ENCODE data around the gene PSORS1C1. TPM values are rescaled to one million over a fixed set of nuclear protein-coding genes. Genes with fewer than 3 reads are reported as not detected.
A peak's percentile ranks its signal among the peaks of the same experiment; 100 is the strongest.

PSORS1C1 gene
- total RNA-seq, 2 donors from 2014 or later, result 2.2 to 5.6 TPM

DNA sequence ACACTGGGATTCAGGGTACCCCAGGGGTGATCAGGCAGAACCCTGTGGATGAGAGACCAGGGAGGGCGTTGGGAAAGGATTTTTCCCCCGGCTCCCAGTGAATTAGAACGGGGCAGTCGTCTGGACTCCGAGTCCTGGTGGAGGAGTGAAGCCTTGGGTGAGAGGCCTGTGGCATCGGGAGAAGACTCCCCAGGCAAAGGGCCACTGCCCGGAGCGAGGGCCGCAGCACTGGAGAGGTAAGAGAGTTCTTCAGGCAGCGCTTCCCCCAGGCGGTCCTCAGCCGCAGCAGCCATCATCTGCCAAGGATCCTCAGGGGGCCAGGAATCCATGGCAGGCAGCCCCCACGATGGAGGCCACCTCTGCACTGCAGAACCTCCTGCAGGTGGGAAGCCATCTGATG lies 2.9 kb upstream of the PSORS1C1 start:
- no peak overlapping the region for H3K27ac ChIP-seq
- H3K9ac ChIP-seq (ENCODE audit: low read depth in 2 of 2, low read length in 2 of 2), result no peak overlapping the region
- no peaks in the 10 kb centered on the region for H3K27me3 ChIP-seq
- DNase-seq, result no peak
- no peaks in the 10 kb centered on the region for H3K36me3 ChIP-seq
- H3K4me3 ChIP-seq, result no peak overlapping the region
- H3K4me1 ChIP-seq, result peaks cover 5% of the 10 kb centered on the region
- TF ChIP-seq, protein P1, sequence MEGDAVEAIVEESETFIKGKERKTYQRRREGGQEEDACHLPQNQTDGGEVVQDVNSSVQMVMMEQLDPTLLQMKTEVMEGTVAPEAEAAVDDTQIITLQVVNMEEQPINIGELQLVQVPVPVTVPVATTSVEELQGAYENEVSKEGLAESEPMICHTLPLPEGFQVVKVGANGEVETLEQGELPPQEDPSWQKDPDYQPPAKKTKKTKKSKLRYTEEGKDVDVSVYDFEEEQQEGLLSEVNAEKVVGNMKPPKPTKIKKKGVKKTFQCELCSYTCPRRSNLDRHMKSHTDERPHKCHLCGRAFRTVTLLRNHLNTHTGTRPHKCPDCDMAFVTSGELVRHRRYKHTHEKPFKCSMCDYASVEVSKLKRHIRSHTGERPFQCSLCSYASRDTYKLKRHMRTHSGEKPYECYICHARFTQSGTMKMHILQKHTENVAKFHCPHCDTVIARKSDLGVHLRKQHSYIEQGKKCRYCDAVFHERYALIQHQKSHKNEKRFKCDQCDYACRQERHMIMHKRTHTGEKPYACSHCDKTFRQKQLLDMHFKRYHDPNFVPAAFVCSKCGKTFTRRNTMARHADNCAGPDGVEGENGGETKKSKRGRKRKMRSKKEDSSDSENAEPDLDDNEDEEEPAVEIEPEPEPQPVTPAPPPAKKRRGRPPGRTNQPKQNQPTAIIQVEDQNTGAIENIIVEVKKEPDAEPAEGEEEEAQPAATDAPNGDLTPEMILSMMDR (IDR thresholded peaks at IDR 0.05), result no peak
- H3K9me3 ChIP-seq, result no peaks in the 10 kb centered on the region
- intact Hi-C loops (cut with DNase I), result no loop called here

DNA sequence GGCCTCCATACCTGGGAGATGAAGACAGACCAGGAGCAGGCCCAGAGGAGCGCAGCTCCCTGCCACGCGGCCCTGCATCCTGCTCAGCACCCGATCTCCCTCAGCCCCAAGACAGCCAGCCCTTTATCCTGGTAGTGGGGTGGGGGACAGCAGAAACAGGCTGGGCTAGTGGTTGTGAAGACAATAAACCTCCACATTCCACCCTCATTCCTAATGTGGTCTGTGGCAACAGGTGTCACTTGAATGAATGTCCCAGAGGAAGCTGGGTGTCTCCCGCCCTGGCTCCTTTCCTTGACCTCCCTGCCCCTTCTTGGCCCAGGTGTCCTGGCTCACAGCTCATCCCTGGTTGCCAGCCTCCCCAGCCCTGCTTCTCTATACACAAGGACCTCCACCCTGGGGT lies 2.1 kb upstream of the PSORS1C1 start, which contains the start of gene C6orf15:
C6orf15 (minus strand) TSS at position 98 of the 400 bp plus-strand sequence; CDS start at position 78, 20 bp downstream.
- DNase-seq, result no peak
- Histone ChIP-seq H3K9ac (ENCODE audit: low read depth in 2 of 2, low read length in 2 of 2) (no peak within 1 kb of the TSS), H3K4me3 (no peak within 1 kb of the TSS), H3K4me1 (peaks cover 5% of the 10 kb centered on the region), H3K9me3 (no peaks in the 10 kb centered on the region), H3K27ac (no peak within 1 kb of the TSS), H3K27me3 (no peaks in the 10 kb centered on the region), H3K36me3 (no peaks in the 10 kb centered on the region)
- intact Hi-C loops (cut with DNase I), result no loop called here
- TF ChIP-seq, protein P1 (IDR thresholded peaks at IDR 0.05), result no peak

DNA sequence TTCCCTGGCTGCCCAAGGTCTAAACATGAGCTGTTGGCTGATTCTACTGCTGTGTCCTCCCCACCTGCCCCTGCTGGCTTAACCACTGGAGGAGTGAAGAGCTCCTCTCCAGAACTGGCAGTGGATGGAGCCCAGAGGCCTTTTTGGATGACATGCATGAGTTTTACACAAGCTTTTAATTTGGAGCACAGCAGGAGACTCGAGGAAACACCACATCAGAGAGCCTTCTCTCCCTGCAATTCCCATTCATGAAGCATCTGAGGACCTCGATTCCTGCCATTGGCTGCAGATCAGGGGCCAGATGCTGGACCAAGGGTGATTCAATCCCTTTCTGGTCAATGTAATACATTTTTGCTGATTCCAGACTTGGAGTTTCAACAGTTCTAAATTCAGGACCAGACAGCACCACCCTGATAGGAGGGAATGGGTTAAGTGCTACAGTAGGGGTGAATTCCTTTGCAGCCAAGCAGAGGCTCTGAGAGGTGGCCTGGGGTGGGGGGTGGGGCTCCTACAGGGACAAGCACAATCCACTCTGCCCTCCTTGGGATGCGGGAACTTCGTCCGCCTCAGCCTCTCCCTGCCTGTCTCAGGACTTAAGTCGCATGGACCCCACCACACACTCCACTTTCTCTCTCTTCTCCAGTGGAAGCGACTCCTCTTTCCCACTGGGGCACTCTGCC lies 599 bp upstream of the PSORS1C1 start:
- Histone ChIP-seq H3K4me1 (peaks cover 5% of the 10 kb centered on the region), H3K36me3 (no peaks in the 10 kb centered on the region), H3K27me3 (no peaks in the 10 kb centered on the region), H3K9ac (ENCODE audit: low read depth in 2 of 2, low read length in 2 of 2) (peak overlapping the region in 1 of 2 donors; percentile 41), H3K9me3 (no peaks in the 10 kb centered on the region), H3K4me3 (no peak overlapping the region), H3K27ac (no peak overlapping the region)
- intact Hi-C loops (cut with DNase I), result no loop called here
- DNase-seq, result no peak
- TF ChIP-seq, protein P1 (IDR thresholded peaks at IDR 0.05), result no peak

DNA sequence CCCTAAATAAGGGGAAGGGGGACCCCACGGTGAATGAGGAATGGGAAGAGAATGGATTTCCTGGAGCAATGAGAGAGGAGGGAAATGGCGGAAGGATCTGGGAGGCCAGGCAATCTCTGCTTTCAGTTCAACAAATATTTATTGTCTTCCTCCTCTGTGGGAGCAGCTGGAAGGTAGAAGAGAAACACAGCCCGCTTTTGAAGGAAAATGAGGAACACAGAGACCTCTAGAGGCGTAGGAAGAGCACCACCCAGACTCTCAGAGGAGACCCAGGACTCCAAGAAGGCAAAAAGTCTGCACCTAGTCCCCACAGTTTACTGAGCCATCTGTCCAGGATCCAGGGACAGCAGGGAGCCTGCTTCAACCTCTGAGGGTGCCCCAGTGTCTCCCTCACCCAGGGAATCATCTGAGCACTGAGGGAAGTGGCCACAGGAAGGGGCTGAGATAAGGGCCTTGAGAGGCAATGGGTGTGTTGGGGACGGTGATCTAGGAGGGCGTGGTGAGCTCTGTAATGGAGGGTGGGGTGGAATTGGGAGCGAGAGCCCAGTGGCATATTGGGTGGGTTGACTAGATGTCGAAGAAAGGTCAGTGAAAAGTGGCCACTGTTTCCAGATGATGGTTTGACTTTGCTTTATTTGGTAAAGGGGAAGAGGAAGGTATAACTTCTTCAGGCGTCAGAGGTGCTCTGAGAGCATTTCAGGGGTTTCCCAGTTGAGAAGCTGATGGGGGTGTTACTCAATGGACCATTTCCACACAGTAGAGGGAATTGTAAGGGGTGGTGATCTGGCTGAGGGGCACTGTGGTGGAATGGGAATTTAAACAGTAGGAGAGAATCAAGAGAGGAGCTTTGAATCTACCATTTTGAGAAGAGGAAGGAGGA lies 610 bp downstream of the PSORS1C1 start:
- intact Hi-C loops (cut with DNase I), result no loop called here
- TF ChIP-seq, protein P1 (IDR thresholded peaks at IDR 0.05), result no peak
- Histone ChIP-seq H3K9ac (ENCODE audit: low read depth in 2 of 2, low read length in 2 of 2) (peak overlapping the region in 1 of 2 donors; percentile 41), H3K4me3 (no peak overlapping the region), H3K36me3 (no peaks in the 10 kb centered on the region), H3K9me3 (no peaks in the 10 kb centered on the region), H3K27me3 (no peaks in the 10 kb centered on the region), H3K4me1 (peaks cover 5% of the 10 kb centered on the region), H3K27ac (no peak overlapping the region)
- no peak for DNase-seq

DNA sequence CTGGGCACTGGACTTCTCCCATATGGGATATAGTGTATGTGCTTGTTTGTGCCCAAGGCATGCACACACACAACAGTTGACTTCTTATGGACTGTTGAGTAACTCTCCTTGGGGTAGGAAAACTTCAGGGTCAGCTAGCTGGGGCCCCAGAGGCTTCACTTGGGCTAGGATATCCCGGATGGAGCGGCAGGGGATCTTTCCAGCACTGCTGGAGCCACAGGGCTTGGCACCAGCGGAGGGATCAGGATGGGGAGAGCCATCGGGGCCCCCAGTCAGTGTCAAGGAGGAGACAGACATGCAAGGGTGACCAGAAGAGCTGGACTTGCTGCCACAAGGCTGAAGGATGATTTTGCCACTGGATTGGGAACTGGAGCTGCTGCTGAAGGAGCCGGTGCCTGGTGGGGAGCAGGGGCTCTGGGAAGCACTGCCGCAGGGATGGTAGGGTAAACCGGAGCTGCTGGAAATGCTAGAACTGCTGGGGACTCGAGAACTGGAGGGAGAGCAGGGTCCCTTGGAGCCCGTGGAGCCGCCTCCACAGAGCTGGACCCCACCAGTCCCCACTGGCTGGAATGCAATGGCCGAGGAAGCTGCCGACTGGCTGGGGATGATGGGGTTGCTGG lies 1.5 kb downstream of the PSORS1C1 start:
- Histone ChIP-seq H3K9me3 (no peaks in the 10 kb centered on the region), H3K36me3 (no peaks in the 10 kb centered on the region), H3K4me1 (peaks cover 5% of the 10 kb centered on the region), H3K27ac (no peak overlapping the region), H3K4me3 (no peak overlapping the region), H3K9ac (ENCODE audit: low read depth in 2 of 2, low read length in 2 of 2) (no peak overlapping the region), H3K27me3 (no peaks in the 10 kb centered on the region)
- no peak for DNase-seq
- TF ChIP-seq, protein P1 (IDR thresholded peaks at IDR 0.05), result no peak
- intact Hi-C loops (cut with DNase I), result no loop called here
